IMR-90 (cell line): ENCODE measurements around the gene TTLL9. TPM values are rescaled to one million over a fixed set of nuclear protein-coding genes. Genes with fewer than 3 reads are reported as not detected.

ENCODE experiments used
- ATAC-seq: fragments of 200-7000 bp; cut with Tn5 transposase; 2 replicates; pipeline ENCODE4 v1.9.1; 2020; ENCODE audit warnings: low read depth, mild to moderate bottlenecking, moderate library complexity
- BruUV-seq: library from RNA; stranded (reverse); fragments of 400-500 nt; replicated peaks from 2 replicates; lab custom pipeline; 2021; lab: Mats Ljungman, UMichigan
- CTCF ChIA-PET: fragments of 300-600 bp; formaldehyde crosslinking; extraction: SDS; loops from one replicate; lab custom pipeline; 2021; ENCODE audit warnings: antibody characterized with exemption; lab: Yijun Ruan, JAX
- POLR2A ChIA-PET: fragments of 300-600 bp; sonication (Branson Sonifier 250); formaldehyde crosslinking; loops from one replicate; lab custom pipeline; 2022; ENCODE audit warnings: antibody characterized with exemption; ENCODE audit not compliant: unreplicated experiment; lab: Charles Lee
- DNase-seq: peaks from one replicate; pipeline ENCODE4 v3.0.0; 2013
- H2AFZ ChIP-seq: replicated peaks from 2 replicates; pipeline ENCODE3; 2013; ENCODE audit warnings: low read length, mild to moderate bottlenecking; ENCODE audit not compliant: poor library complexity
- H2AK5ac ChIP-seq: 2 replicates; pipeline ENCODE4 v1.6.1; 2013; ENCODE audit warnings: low read depth, low read length, inconsistent platforms
- H2AK9ac ChIP-seq: replicated peaks from 2 replicates; pipeline ENCODE3; 2013; ENCODE audit warnings: mild to moderate bottlenecking, low read depth, low read length, moderate library complexity; ENCODE audit not compliant: poor library complexity
- H2BK120ac ChIP-seq: 2 replicates; pipeline ENCODE4 v1.6.1; 2013; ENCODE audit warnings: low read depth, low read length, inconsistent platforms
- H2BK15ac ChIP-seq: 3 replicates; pipeline ENCODE4 v1.6.1; 2013; ENCODE audit warnings: low read depth, low read length, inconsistent platforms
- H2BK20ac ChIP-seq: 2 replicates; pipeline ENCODE4 v1.6.1; 2013; ENCODE audit warnings: low read depth, mild to moderate bottlenecking, inconsistent platforms, low read length, moderate library complexity
- H2BK5ac ChIP-seq: 2 replicates; pipeline ENCODE4 v1.6.1; 2013; ENCODE audit warnings: mild to moderate bottlenecking, low read depth, low read length, inconsistent platforms; ENCODE audit not compliant: poor library complexity, severe bottlenecking
- H3K14ac ChIP-seq: replicated peaks from 2 replicates; pipeline ENCODE4 v1.6.1; 2013; ENCODE audit warnings: low read depth, low read length, inconsistent platforms
- H3K18ac ChIP-seq: 2 replicates; pipeline ENCODE4 v1.6.1; 2013; ENCODE audit warnings: low read depth, low read length, control low read depth
- H3K23ac ChIP-seq: 2 replicates; pipeline ENCODE4 v1.6.1; 2013; ENCODE audit warnings: low read depth, low read length, inconsistent platforms
- H3K27ac ChIP-seq: 2 replicates; pipeline ENCODE4 v1.5.1; 2013; ENCODE audit warnings: mild to moderate bottlenecking, control low read depth, low read length; ENCODE audit not compliant: insufficient read depth
- H3K27me3 ChIP-seq: 2 replicates; pipeline ENCODE4 v1.6.1; 2013; ENCODE audit warnings: low read length; ENCODE audit not compliant: control insufficient read depth, insufficient read depth
- H3K36me3 ChIP-seq: 2 replicates; pipeline ENCODE4 v1.6.1; 2013; ENCODE audit warnings: low read length, mixed read lengths; ENCODE audit not compliant: control insufficient read depth, insufficient read depth
- H3K4ac ChIP-seq: 2 replicates; pipeline ENCODE4 v1.6.1; 2013; ENCODE audit warnings: low read depth, low read length, inconsistent platforms
- H3K4me1 ChIP-seq: 2 replicates; pipeline ENCODE4 v1.6.1; 2013; ENCODE audit warnings: low read length, mixed read lengths; ENCODE audit not compliant: control insufficient read depth, insufficient read depth
- H3K4me2 ChIP-seq: 2 replicates; pipeline ENCODE4 v1.6.1; 2013; ENCODE audit warnings: low read depth, mild to moderate bottlenecking, control low read depth, low read length, moderate library complexity
- H3K4me3 ChIP-seq: 2 replicates; pipeline ENCODE4 v1.5.1; 2013; ENCODE audit warnings: low read depth, mild to moderate bottlenecking, control low read depth, low read length, moderate library complexity; ENCODE audit not compliant: insufficient read depth
- H3K56ac ChIP-seq: 2 replicates; pipeline ENCODE4 v1.6.1; 2013; ENCODE audit warnings: low read length, inconsistent platforms; ENCODE audit not compliant: insufficient read depth; ENCODE audit errors: extremely low read depth
- H3K79me1 ChIP-seq, 2 experiments: 2 replicates each; pipeline ENCODE4 v1.6.1; 2013; ENCODE audit warnings: low read length in 2 of 2, inconsistent platforms in 1 of 2, low read depth in 1 of 2
- H3K9ac ChIP-seq: 2 replicates; pipeline ENCODE4 v1.6.1; 2013; ENCODE audit warnings: low read depth, low read length, control low read depth
- H3K9me1 ChIP-seq: 2 replicates; pipeline ENCODE4 v1.6.1; 2013; ENCODE audit warnings: low read length, inconsistent platforms; ENCODE audit not compliant: insufficient read depth
- H3K9me3 ChIP-seq: 2 replicates; pipeline ENCODE4 v1.6.1; 2013; ENCODE audit warnings: low read length; ENCODE audit not compliant: control insufficient read depth, insufficient read depth
- H4K20me1 ChIP-seq: 2 replicates; pipeline ENCODE4 v1.6.1; 2013; ENCODE audit warnings: low read length, inconsistent platforms; ENCODE audit not compliant: insufficient read depth
- H4K5ac ChIP-seq: 2 replicates; pipeline ENCODE4 v1.6.1; 2013; ENCODE audit warnings: mild to moderate bottlenecking, low read depth, low read length, control low read depth
- H4K8ac ChIP-seq, 2 experiments: 2 replicates each; pipeline ENCODE4 v1.6.1; 2013; ENCODE audit warnings: low read depth in 2 of 2, low read length in 2 of 2, control low read depth in 1 of 2, inconsistent platforms in 1 of 2
- H4K91ac ChIP-seq: 2 replicates; pipeline ENCODE4 v1.6.1; 2013; ENCODE audit warnings: low read depth, low read length, inconsistent platforms; ENCODE audit not compliant: insufficient read depth
- BHLHE40 ChIP-seq: fragments of 150-350 bp; IDR thresholded peaks from 2 replicates; pipeline ENCODE4 v1.6.1; 2016; ENCODE audit warnings: mild to moderate bottlenecking, low read depth, low read length
- CEBPB ChIP-seq: IDR thresholded peaks from 2 replicates; pipeline ENCODE4 v1.6.1; 2012; ENCODE audit warnings: low read depth, low read length, improper control_type of control experiment
- CHD1 ChIP-seq: IDR thresholded peaks from 2 replicates; pipeline ENCODE4 v1.6.1; 2012; ENCODE audit warnings: low read depth, low read length, improper control_type of control experiment
- ELK1 ChIP-seq: fragments of 150-350 bp; IDR thresholded peaks from 2 replicates; pipeline ENCODE4 v1.6.1; 2016; ENCODE audit warnings: low read depth, mild to moderate bottlenecking, low read length, moderate library complexity, borderline replicate concordance
- MAFK ChIP-seq: IDR thresholded peaks from 2 replicates; pipeline ENCODE4 v1.6.1; 2012; ENCODE audit warnings: low read depth, low read length, improper control_type of control experiment
- MAZ ChIP-seq: IDR thresholded peaks from 2 replicates; pipeline ENCODE4 v1.6.1; 2012; ENCODE audit warnings: low read depth, mild to moderate bottlenecking, low read length, improper control_type of control experiment, moderate library complexity, borderline replicate concordance
- MXI1 ChIP-seq: IDR thresholded peaks from 2 replicates; pipeline ENCODE4 v1.6.1; 2012; ENCODE audit warnings: low read depth, mild to moderate bottlenecking, low read length, moderate library complexity, borderline replicate concordance
- NFE2L2 ChIP-seq: fragments of 150-350 bp; IDR thresholded peaks from 2 replicates; pipeline ENCODE4 v1.6.1; 2016; ENCODE audit warnings: low read depth, mild to moderate bottlenecking, low read length
- POLR2A ChIP-seq: IDR thresholded peaks from 2 replicates; pipeline ENCODE4 v1.6.1; 2012; ENCODE audit warnings: mild to moderate bottlenecking, low read depth, low read length
- RAD21 ChIP-seq: IDR thresholded peaks from 2 replicates; pipeline ENCODE4 v1.6.1; 2012; ENCODE audit warnings: low read length, improper control_type of control experiment
- WGBS, 2 experiments: methylation state at CpG; one replicate each; pipeline versions ENCODE4 v1.1.5 to v1.1.7; 2013; ENCODE audit warnings: missing lambda C conversion rate in 2 of 2; ENCODE audit not compliant: insufficient read length in 1 of 2; ENCODE audit errors: extremely low coverage in 2 of 2; 5-methylcytosine and 5-hydroxymethylcytosine counted together
- dilution Hi-C: fragments of 300-500 bp; cut with HindIII; formaldehyde crosslinking; loops from one replicate; pipeline ENCODE4 v1.14.3; 2018; ENCODE audit warnings: low sequenced_read_pairs; ENCODE audit not compliant: unreplicated experiment
- in situ Hi-C: fragments of 300-500 bp; cut with MboI; formaldehyde crosslinking; loops from 3 replicates; pipeline ENCODE4 v1.14.3; 2019; ENCODE audit warnings: low sequenced_read_pairs, inconsistent platforms, mixed read lengths
- intact Hi-C: fragments of 100-400 bp; cut with micrococcal nuclease; formaldehyde crosslinking; loops from 2 replicates; pipeline ENCODE4 v1.10.0; 2022
- polyA plus RNA-seq, 3 experiments: library from polyadenylated mRNA; depleted of rRNA; stranded (reverse); fragments of >200 nt; gene quantifications; 2 replicates each; pipeline ENCODE4 v1.2.3, GENCODE V29; 2012; ENCODE audit warnings: low replicate concordance in 1 of 3
- total RNA-seq: library from RNA; depleted of rRNA; stranded (reverse); fragments of >200 nt; gene quantifications from 2 replicates; pipeline ENCODE4 v1.2.3, GENCODE V29; 2012
- TF ChIP-seq, protein P1 (sequence below): conservative IDR thresholded peaks from 2 replicates; pipeline ENCODE4 v1.5.1; 2012; ENCODE audit warnings: mild to moderate bottlenecking, low read depth, low read length, improper control_type of control experiment

The TTLL9 gene
- total and polyA plus RNA-seq, 2 of the 4 experiments (the other 2 are of a cell fraction): not detected

- no peak overlapping the region for H3K27ac ChIP-seq
- 65% methylated on average over 13 of the region's 14 CpGs; no CpG with 5 or more reads in 1 of the 2 experiments for WGBS, 2 experiments
- no peak overlapping the region for H3K9ac ChIP-seq
- no peak overlapping the region for H3K14ac ChIP-seq
- no peak overlapping the region for H2AK9ac ChIP-seq
- TF ChIP-seq, protein P1, sequence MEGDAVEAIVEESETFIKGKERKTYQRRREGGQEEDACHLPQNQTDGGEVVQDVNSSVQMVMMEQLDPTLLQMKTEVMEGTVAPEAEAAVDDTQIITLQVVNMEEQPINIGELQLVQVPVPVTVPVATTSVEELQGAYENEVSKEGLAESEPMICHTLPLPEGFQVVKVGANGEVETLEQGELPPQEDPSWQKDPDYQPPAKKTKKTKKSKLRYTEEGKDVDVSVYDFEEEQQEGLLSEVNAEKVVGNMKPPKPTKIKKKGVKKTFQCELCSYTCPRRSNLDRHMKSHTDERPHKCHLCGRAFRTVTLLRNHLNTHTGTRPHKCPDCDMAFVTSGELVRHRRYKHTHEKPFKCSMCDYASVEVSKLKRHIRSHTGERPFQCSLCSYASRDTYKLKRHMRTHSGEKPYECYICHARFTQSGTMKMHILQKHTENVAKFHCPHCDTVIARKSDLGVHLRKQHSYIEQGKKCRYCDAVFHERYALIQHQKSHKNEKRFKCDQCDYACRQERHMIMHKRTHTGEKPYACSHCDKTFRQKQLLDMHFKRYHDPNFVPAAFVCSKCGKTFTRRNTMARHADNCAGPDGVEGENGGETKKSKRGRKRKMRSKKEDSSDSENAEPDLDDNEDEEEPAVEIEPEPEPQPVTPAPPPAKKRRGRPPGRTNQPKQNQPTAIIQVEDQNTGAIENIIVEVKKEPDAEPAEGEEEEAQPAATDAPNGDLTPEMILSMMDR: peak; percentile 64
- TF ChIP-seq MAFK (no peak), MXI1 (no peak), MAZ (no peak), CEBPB (no peak), BHLHE40 (no peak), NFE2L2 (no peak), RAD21 (peak; percentile 50), POLR2A (no peak), ELK1 (no peak), CHD1 (no peak)
- BruUV-seq: no TSS peak
- no peak overlapping the region for H3K56ac ChIP-seq
- H2BK20ac ChIP-seq: no peak overlapping the region
- dilution Hi-C loops: no loop called here
- H4K8ac ChIP-seq: no peak overlapping the region
- no peaks in the 10 kb centered on the region for H3K36me3 ChIP-seq
- no peak overlapping the region for H3K4me3 ChIP-seq
- no peak overlapping the region for H2BK120ac ChIP-seq
- intact Hi-C loops: no loop called here
- no peak overlapping the region for H3K4ac ChIP-seq
- no peak overlapping the region for H3K18ac ChIP-seq
- H3K9me3 ChIP-seq: no peaks in the 10 kb centered on the region
- peaks cover 15% of the 10 kb centered on the region for H3K4me1 ChIP-seq
- H4K91ac ChIP-seq: no peak overlapping the region
- H3K27me3 ChIP-seq: peaks cover 8% of the 10 kb centered on the region
- CTCF ChIA-PET: interaction anchor here (0.8 to 1.3 kb wide), 4 partner anchors 10 to 171 kb away, joined by 3 to 4 read pairs (median 3); no protein-coding TSS in a partner anchor
- in situ Hi-C loops: loop anchor here (25.0 kb wide), 2 partner anchors 654 to 829 kb away; partner anchors contain the start of gene C20orf203
- DNase-seq (peak; percentile 20), ATAC-seq (peak; percentile 44; the same call in 1 of the 2 replicates)
- H2BK15ac ChIP-seq: no peak overlapping the region
- H2AK5ac ChIP-seq: no peak overlapping the region
- 0 out of 4 replicates have a peak, but pooled peaks cover 0 to 4% of the 10 kb centered on the region in 2 experiments for H3K79me1 ChIP-seq
- H3K4me2 ChIP-seq: no peak overlapping the region
- no peak overlapping the region for H2AFZ ChIP-seq
- peaks cover 28% of the 10 kb centered on the region for H4K20me1 ChIP-seq
- no peak overlapping the region for H3K23ac ChIP-seq
- no peak overlapping the region for H2BK5ac ChIP-seq
- no peak overlapping the region for H4K5ac ChIP-seq
- H3K9me1 ChIP-seq: peaks cover 30% of the 10 kb centered on the region
- POLR2A ChIA-PET: no interaction called here
Measured at GRCh38 chr20:31833130-31833930, 37.1 kb upstream of the TTLL9 start.
